GM18951 (cell line): ENCODE results near the gene TMEM271.
"Not testable (repeated sequence)": the region's sequence is repeated elsewhere in the genome, so short reads cannot be mapped to it uniquely, and the experiment has no call there.

Source experiments
- POLR2A ChIP-seq: IDR thresholded peaks from 4 replicates; pipeline ENCODE4 v1.6.1; 2011; ENCODE audit warnings: mild to moderate bottlenecking; ENCODE audit not compliant: insufficient read length, insufficient read depth; ENCODE audit errors: extremely low read depth
- in situ Hi-C: fragments of 300-500 bp; cut with MboI; formaldehyde crosslinking; loops from one replicate; pipeline ENCODE4 v1.12.0; 2022; ENCODE audit warnings: low sequenced_read_pairs, mixed read lengths, inconsistent platforms; ENCODE audit not compliant: unreplicated experiment

The TMEM271 gene

GRCh38 chr4:571838-572572 lies 4.1 kb downstream of the TMEM271 start:
- no peak for TF ChIP-seq POLR2A
- in situ Hi-C loops: no loop called here

- TF ChIP-seq POLR2A: no peak
- in situ Hi-C loops: no loop called here
Measured at GRCh38 chr4:570754-571153, 5.3 kb downstream of the TMEM271 start.

- TF ChIP-seq POLR2A: no peak
- in situ Hi-C loops: no loop called here
Measured at GRCh38 chr4:569958-570667, 6.0 kb downstream of the TMEM271 start.

- no peak for TF ChIP-seq POLR2A
- in situ Hi-C loops: no loop called here
Measured at GRCh38 chr4:568962-569361, 7.1 kb downstream of the TMEM271 start.

GRCh38 chr4:568351-568652 lies 7.8 kb downstream of the TMEM271 start:
- no peak for TF ChIP-seq POLR2A
- in situ Hi-C loops: no loop called here

GRCh38 chr4:567457-568350 lies 8.4 kb downstream of the TMEM271 start:
- no peak for TF ChIP-seq POLR2A
- in situ Hi-C loops: no loop called here

- no peak for TF ChIP-seq POLR2A
- in situ Hi-C loops: no loop called here
Measured at GRCh38 chr4:566508-567295, 9.4 kb downstream of the TMEM271 start.

GRCh38 chr4:566035-566434 lies 10.1 kb downstream of the TMEM271 start:
- no peak for TF ChIP-seq POLR2A
- in situ Hi-C loops: no loop called here

GRCh38 chr4:565614-566013 lies 10.5 kb downstream of the TMEM271 start:
- in situ Hi-C loops: not testable (repeated sequence)

GRCh38 chr4:562458-562857 lies 13.6 kb downstream of the TMEM271 start:
- in situ Hi-C loops: not testable (repeated sequence)

- no peak for TF ChIP-seq POLR2A
- in situ Hi-C loops: no loop called here
Measured at GRCh38 chr4:561426-561825, 14.7 kb downstream of the TMEM271 start.

- in situ Hi-C loops: no loop called here
- TF ChIP-seq POLR2A: no peak
Measured at GRCh38 chr4:560731-561291, 15.3 kb downstream of the TMEM271 start.

- no peak for TF ChIP-seq POLR2A
- in situ Hi-C loops: no loop called here
Measured at GRCh38 chr4:560061-560460, 16.0 kb downstream of the TMEM271 start.
